Stimulated activated naive CD8-positive, alpha-beta T cell treated with anti-CD3 and anti-CD28 coated beads, Interleukin-15, Interleukin-2, amounts not matched to agents 100 ng/mL and 50 ng/mL, for 24 hours (primary cell): ENCODE data around the gene NME1.
A peak's percentile ranks its signal among the peaks of the same experiment; 100 is the strongest.
"Not testable (repeated sequence)": the region's sequence is repeated elsewhere in the genome, so short reads cannot be mapped to it uniquely, and the experiment has no call there.

Source experiments
- H3K27ac Mint-ChIP-seq: one replicate; pipeline ENCODE4 v1.8.0; 2021; ENCODE audit warnings: mild to moderate bottlenecking, mixed read lengths
- H3K27me3 Mint-ChIP-seq: one replicate; pipeline ENCODE4 v1.8.0; 2021; ENCODE audit warnings: mixed read lengths
- H3K36me3 Mint-ChIP-seq: one replicate; pipeline ENCODE4 v1.8.0; 2021; ENCODE audit warnings: low read depth, mixed read lengths
- H3K4me1 Mint-ChIP-seq: one replicate; pipeline ENCODE4 v1.8.0; 2021; ENCODE audit warnings: low read depth, mixed read lengths
- H3K4me3 Mint-ChIP-seq: one replicate; pipeline ENCODE4 v1.8.0; 2021; ENCODE audit warnings: mild to moderate bottlenecking, mixed read lengths
- H3K9me3 Mint-ChIP-seq: one replicate; pipeline ENCODE4 v1.8.0; 2021; ENCODE audit warnings: mixed read lengths

NME1 gene

DNA sequence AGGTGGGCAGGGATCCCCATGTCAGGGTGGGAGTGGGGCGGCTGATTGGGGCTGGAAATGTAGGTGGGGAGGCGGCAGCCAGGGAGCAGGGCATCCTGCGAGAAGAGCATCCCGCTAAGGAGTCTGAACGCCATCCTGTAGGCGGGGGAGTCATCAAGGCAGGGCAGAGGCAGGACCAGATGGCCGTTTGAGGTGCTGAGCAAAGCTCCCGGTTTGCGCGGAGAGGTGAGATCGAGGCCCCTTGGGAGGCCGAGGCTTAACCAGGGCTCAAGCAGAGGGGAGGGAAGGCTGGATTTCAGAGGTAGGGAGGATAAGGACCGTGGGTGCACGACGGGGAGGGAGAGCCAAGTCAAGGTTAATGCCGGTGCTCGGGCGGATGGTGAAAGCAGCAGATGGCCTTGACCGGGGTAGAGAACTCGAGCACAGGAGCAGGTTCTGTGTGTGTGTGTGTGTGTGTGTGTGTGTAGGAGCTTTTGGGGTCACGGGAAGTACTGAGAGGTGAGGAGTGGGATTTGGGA is 12.4 kb downstream of the NME1 start:
- Mint-ChIP-seq H3K36me3 (peaks cover 62% of the 10 kb centered on the region), H3K9me3 (no peaks in the 10 kb centered on the region), H3K27ac (peak overlapping the region; percentile 95), H3K4me1 (peaks cover 41% of the 10 kb centered on the region), H3K27me3 (no peaks in the 10 kb centered on the region), H3K4me3 (peak overlapping the region; percentile 84)

GRCh38 chr17:51166198-51166986 is 13.0 kb downstream of the NME1 start, which contains the start of gene NME2:
Gene NME2 (plus strand): TSS chr17:51166411. CDS start chr17:51166831, 420 bp downstream.
- H3K27me3 Mint-ChIP-seq, result no peaks in the 10 kb centered on the region
- H3K27ac Mint-ChIP-seq, result peak within 1 kb of the TSS; percentile 97
- H3K36me3 Mint-ChIP-seq, result peaks cover 62% of the 10 kb centered on the region
- no peaks in the 10 kb centered on the region for H3K9me3 Mint-ChIP-seq
- H3K4me1 Mint-ChIP-seq, result peaks cover 45% of the 10 kb centered on the region
- H3K4me3 Mint-ChIP-seq, result peak within 1 kb of the TSS; percentile 95

GRCh38 chr17:51166987-51167931 is 13.9 kb downstream of the NME1 start:
- no peaks in the 10 kb centered on the region for H3K9me3 Mint-ChIP-seq
- H3K27ac Mint-ChIP-seq, result peak overlapping the region; percentile 97
- H3K4me1 Mint-ChIP-seq, result peaks cover 45% of the 10 kb centered on the region
- no peaks in the 10 kb centered on the region for H3K27me3 Mint-ChIP-seq
- peak overlapping the region; percentile 95 for H3K4me3 Mint-ChIP-seq
- H3K36me3 Mint-ChIP-seq, result peaks cover 59% of the 10 kb centered on the region

DNA sequence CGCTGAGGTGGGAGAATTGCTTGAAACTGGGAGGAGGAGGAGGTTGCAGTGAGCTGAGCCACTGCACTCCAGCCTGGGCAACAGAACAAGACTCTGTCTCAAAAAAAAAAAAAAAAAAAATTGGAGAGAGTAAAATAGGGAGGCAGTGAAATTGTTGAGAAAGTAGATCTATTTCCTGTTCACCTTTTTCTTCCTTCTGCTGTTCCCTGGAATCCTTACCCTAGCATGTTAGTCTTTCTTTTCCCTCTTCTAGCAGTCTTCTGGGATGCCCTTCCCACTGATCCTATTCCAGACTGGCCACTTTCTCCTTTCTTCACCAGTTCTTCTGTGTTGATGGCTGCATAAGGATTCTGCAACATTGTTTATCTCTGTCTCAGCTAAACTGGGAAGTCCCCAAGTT is 16.0 kb downstream of the NME1 start:
- Mint-ChIP-seq H3K27ac (peak overlapping the region; percentile 80), H3K4me1 (peaks cover 45% of the 10 kb centered on the region), H3K4me3 (peak overlapping the region; percentile 46), H3K36me3 (peaks cover 63% of the 10 kb centered on the region), H3K27me3 (no peaks in the 10 kb centered on the region), H3K9me3 (no peaks in the 10 kb centered on the region)

- H3K36me3 Mint-ChIP-seq, result peaks cover 65% of the 10 kb centered on the region
These were observed 17.4 kb downstream of the NME1 start for GRCh38 chr17:51170736-51171135.

DNA sequence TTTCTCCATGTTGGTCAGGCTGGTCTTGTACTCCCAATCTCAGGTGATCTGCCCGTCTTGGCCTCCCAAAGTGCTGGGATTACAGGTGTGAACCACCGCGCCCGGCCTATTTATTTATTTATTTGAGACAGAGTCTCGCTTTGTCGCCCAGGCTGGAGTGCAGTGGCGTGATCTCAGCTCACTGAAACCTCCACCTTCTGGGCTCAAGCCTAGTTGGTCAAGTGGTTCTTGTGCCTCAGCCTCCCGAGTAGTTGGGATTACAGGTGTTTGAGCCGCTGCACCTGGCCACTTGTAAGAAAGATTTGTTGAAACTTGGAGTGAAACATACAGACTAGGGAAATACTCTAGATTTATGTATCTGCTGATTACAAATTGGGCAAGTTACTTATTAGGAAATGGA is 18.7 kb downstream of the NME1 start:
- H3K36me3 Mint-ChIP-seq, result peaks cover 63% of the 10 kb centered on the region
- peaks cover 29% of the 10 kb centered on the region for H3K4me1 Mint-ChIP-seq
- H3K4me3 Mint-ChIP-seq, H3K27ac Mint-ChIP-seq, H3K9me3 Mint-ChIP-seq, H3K27me3 Mint-ChIP-seq: not testable (repeated sequence)

More at GRCh38 chr17:51170736-51171135, 17.4 kb downstream of the NME1 start:
- Mint-ChIP-seq H3K4me1 (peaks cover 33% of the 10 kb centered on the region), H3K4me3 (no peak overlapping the region), H3K27me3 (no peaks in the 10 kb centered on the region), H3K9me3 (no peaks in the 10 kb centered on the region), H3K27ac (peak overlapping the region; percentile 24)

DNA sequence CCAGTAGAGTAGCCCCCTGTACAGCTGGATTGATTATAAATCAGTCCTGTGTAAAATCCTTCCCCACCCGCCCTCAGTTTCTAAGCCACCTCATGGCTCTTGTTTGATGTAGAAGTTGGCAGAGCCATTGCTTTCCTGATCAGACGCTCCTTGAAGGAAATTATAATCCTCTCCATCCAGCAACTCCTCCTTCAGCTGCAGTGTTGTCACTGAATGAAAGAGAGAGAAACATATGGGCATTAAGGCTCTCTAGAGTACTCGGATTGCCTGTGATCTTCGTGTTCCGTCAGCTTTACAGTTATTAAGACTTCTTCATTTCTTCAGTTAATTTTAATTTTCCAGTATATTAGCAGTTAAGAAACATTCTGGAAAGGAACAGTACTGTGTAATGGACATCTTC is 27.1 kb downstream of the NME1 start:
- Mint-ChIP-seq H3K4me3 (no peak overlapping the region), H3K27me3 (no peaks in the 10 kb centered on the region), H3K9me3 (no peaks in the 10 kb centered on the region), H3K4me1 (no peaks in the 10 kb centered on the region), H3K27ac (no peak overlapping the region), H3K36me3 (peaks cover 38% of the 10 kb centered on the region)

DNA sequence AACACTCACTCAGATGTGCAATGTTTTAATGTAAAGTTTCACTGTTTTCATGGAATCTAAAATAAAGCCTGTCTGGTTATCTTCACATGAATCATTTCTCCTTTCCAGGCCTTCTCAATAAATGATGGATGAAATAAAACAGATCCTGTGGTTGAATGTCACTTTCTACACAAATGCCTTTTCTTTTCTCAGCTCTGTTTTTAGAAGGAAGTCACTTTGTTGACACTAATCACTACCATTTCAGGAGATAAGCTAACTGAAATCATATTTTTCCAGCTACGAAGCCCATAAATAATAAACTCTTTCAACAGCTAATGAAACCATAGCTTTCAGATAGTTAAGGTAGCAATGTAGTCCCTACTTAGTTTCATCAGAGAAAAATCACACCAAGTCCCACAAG is 30.8 kb downstream of the NME1 start:
- Mint-ChIP-seq H3K36me3 (peaks cover 51% of the 10 kb centered on the region), H3K27ac (no peak overlapping the region)

DNA sequence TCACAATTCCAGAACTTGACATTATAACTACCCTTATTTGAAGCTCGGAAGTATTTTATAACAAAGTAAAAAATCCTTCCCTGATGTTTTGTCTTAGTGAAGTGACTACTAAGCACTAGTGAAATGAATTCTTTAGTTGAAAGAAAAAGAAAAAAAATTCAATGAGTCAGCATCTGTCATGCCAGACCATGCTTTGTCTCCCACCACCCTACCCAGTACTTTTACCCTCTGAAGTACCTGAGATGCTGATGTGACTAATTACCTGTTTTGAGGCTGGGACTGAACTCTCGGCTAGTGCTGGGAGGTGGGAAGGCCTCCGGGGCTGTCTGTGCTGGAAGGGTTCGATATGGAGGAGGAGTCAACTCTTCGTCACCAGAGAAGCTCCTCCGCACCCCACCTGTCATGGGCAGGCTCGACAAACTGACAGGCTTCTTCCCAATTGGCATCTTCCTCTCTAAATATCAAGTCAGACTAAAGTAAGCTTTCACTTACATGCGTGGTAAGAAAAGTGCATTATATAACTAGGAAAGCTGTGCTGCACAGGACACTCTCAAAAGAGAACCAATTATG is 32.5 kb downstream of the NME1 start:
- Mint-ChIP-seq H3K9me3 (no peaks in the 10 kb centered on the region), H3K27me3 (no peaks in the 10 kb centered on the region), H3K4me1 (no peaks in the 10 kb centered on the region), H3K4me3 (no peak overlapping the region), H3K36me3 (peaks cover 53% of the 10 kb centered on the region), H3K27ac (no peak overlapping the region)

More for the DNA sequence above, 30.8 kb downstream of the NME1 start:
- Mint-ChIP-seq H3K4me1 (no peaks in the 10 kb centered on the region), H3K27me3 (no peaks in the 10 kb centered on the region), H3K9me3 (no peaks in the 10 kb centered on the region), H3K4me3 (no peak overlapping the region)

DNA sequence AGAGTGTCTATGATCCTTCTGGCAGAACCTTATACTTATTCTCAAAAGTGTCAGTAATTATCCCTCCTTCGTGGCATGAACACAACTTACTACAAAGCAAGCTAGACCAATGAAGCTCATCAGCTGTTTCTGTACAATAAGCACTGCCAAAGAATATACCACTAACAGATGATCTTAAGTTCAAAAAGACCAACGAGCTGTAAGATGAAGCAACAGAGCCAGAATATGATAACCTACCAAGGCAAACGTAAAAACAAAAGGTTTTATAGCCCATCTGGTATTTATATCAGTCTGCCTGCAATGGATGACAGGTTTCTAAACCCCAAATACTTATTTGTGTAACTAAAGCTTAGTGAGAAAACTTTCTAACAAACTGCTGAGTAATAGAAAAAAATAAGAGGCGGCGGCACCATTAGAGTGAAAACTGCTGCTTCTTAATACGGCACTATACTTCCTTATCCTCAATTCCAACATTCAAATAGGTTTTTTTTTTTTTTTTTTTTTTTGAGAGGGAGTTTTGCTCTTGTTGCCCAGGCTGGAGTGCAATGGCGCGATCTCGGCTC is 35.0 kb downstream of the NME1 start:
- Mint-ChIP-seq H3K9me3 (no peaks in the 10 kb centered on the region), H3K36me3 (peaks cover 56% of the 10 kb centered on the region), H3K27ac (no peak overlapping the region), H3K4me1 (no peaks in the 10 kb centered on the region), H3K4me3 (no peak overlapping the region), H3K27me3 (no peaks in the 10 kb centered on the region)

DNA sequence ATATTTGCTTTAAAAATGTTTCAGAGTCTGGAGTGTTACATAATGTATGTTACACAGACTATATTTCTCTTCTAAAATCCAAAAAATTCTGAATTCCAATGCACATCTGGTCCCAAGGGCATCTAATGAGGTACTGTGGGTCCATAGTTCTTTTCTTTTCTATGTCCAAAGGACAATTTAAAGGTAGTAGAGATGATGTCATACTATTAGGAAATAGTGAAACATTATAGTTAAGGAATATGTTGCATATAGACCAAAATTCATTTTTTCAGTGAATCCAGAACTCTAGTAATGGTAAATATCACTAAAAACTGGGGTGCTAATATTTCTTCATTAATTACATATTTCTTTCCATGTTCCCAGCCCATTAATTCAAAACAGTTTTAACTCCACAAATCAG is 35.8 kb downstream of the NME1 start:
- Mint-ChIP-seq H3K27ac (peak overlapping the region; percentile 24), H3K4me1 (no peaks in the 10 kb centered on the region), H3K9me3 (no peaks in the 10 kb centered on the region), H3K36me3 (peaks cover 51% of the 10 kb centered on the region), H3K4me3 (no peak overlapping the region), H3K27me3 (no peaks in the 10 kb centered on the region)

DNA sequence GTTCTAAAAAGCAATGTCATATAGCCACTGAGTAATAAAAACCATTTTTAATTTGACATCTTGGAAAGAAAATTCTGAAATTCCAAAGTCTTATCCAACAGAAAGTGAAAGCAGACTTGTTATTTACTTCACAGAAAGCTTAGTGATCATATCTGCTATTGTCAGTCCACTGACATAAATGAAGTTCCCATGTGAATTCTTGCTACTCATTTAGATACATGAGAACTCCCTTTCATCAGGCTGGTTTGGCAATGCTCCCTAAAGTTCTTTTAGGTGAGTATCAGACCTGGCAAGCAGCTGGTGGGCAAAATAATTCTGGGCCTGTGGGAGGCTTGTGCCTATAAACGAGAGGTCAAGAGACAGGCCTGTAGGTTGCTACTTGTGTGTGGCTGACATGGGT is 36.3 kb downstream of the NME1 start:
- Mint-ChIP-seq H3K27ac (peak overlapping the region; percentile 24), H3K4me1 (no peaks in the 10 kb centered on the region), H3K9me3 (no peaks in the 10 kb centered on the region), H3K4me3 (no peak overlapping the region), H3K36me3 (peaks cover 46% of the 10 kb centered on the region), H3K27me3 (no peaks in the 10 kb centered on the region)

DNA sequence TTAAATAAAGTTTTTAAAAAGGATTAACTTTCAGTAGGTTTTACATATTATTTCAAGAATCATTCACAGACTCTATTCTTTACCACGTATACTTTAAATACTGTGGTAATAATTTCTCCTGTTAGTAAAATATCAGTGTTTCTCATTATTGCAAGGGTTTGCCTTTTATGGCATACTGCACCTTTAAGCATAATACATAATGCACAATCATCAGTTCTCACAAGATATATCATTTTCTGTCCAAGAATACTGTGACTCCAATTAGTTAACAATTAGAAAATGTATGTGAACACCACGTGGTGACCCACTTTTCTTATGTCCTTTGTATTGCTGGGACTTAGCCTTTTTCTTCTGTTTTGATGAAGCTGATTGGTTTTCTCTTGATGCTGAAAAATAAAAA is 38.5 kb downstream of the NME1 start:
- no peak overlapping the region for H3K4me3 Mint-ChIP-seq
- H3K36me3 Mint-ChIP-seq, result peaks cover 31% of the 10 kb centered on the region
- H3K27me3 Mint-ChIP-seq, result no peaks in the 10 kb centered on the region
- H3K4me1 Mint-ChIP-seq, result no peaks in the 10 kb centered on the region
- H3K27ac Mint-ChIP-seq, result no peak overlapping the region
- no peaks in the 10 kb centered on the region for H3K9me3 Mint-ChIP-seq

GRCh38 chr17:51197754-51198153 is 44.4 kb downstream of the NME1 start:
- Mint-ChIP-seq H3K9me3 (no peaks in the 10 kb centered on the region), H3K4me1 (no peaks in the 10 kb centered on the region), H3K4me3 (no peak overlapping the region), H3K27me3 (no peaks in the 10 kb centered on the region), H3K36me3 (peaks cover 36% of the 10 kb centered on the region), H3K27ac (peak overlapping the region; percentile 6)
